SHP77 (cell line): ENCODE results near the gene ARF4.

ENCODE experiments used
- DNase-seq, 2 experiments: peaks; one replicate each; lab custom pipeline; 2025; lab: John Stamatoyannopoulos, UW

ARF4 gene

DNA sequence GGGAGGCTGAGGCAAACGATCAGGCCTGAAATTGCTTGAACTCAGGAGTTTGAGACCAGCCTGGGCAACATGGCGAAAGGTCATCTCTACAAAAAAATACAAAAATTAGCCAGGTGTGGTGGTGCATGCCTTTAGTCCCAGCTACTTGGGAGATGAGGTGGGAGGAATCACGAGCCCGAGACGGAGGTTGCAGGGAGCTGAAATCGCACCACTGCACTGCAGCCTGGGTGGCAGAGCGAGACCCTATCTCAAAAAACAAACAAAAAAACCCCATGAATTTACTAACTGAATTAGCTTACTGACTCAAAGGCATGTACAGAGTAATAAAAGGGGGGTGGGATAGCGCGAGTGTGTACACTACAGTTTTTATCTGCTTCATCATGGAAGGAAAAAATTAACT, 19.3 kb downstream of the ARF4 start:
- DNase-seq = no peak

DNA sequence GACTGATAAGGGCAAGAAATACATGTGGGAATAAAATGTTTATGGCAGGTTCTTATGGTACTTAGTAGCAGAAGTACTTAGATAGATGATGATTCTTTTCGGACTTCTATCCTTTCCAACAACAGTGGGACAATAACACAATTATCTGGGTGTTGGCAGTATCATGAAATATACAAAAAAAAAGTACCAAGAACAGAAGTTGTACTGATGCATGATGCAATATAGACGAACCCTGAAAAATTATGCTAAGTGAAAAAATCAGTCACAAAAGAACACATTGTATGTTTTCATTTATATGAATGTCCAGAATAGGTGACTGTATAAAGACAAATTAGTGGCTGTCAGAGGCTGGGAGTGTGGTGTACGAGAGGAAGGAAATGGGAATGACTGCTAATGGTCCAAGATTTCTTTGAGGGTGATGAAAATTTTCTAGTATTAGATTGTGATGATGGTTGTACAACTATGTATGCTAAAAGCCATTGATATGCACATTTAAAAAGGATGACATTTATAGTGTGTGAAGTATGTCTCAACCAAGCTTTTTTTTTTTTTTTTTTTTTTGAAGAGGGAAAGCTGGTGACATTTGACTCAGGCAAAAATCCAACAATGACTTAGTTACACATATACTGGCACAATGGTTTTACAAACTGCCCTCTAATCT, 21.0 kb downstream of the ARF4 start:
- no peak for DNase-seq

DNA sequence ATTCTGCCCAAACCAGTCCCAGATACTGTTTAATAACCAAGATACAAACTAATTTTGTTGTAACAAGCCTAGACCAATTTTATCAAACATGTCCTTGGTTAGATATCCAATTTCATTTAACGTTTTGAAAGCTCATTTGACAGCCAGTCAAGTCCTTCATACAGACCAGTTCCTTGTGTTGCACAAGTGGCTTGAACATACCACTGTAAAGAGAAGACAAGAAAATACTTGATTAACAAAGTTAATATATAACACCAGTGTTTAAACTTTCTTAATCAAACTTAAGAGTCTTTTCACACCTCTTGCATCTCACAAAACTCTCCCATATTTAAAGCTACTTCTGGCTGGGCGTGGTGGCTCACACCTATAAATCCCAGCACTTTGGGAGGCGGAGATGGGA, 25.0 kb downstream of the ARF4 start:
- DNase-seq = no peak

DNA sequence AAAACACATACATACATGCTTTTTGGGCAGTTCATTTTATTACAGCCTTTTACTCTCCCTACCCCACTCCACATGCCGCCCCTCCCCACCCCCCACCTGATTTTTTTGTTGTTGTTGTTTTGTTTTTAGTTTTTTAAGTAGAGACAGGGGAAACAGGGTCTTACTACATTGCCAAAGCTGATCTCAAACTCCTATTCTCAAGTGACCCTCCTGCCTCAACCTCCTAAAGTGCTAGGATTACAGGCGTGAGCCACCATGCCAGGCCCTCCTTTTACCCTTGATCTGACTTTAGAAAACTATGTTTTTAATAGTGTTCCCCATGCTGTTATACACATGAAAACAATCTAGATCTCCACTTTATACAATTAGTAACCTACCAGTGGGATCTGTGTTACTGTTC, 26.3 kb downstream of the ARF4 start:
- DNase-seq = no peak

DNA sequence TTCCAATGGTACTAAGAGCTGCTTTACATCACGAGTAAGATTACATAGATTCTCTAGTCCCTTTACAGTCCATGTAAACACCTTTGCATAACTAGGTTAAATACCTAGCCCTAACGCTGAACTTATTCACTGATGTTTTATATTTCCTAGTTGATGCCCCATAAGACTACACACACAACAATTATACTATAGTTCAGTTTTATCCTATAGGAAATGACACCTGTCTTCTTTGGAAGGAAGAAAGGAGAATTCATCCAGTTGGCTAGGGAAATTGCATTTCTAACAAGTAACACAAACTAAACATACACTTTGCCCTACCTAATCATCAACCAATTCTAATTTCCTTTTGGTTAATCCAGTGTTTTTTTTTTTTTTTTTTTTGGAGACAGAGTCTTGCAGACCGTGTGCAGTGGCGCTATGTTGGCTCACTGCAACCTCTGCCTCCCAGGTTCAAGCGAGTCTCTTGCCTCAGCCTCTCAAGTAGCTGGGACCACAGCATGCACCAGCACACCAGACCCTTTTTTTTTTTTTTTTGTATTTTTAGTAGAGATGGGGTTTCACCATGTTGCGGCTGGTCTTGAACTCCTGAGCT, 27.2 kb downstream of the ARF4 start:
- no peak for DNase-seq

DNA sequence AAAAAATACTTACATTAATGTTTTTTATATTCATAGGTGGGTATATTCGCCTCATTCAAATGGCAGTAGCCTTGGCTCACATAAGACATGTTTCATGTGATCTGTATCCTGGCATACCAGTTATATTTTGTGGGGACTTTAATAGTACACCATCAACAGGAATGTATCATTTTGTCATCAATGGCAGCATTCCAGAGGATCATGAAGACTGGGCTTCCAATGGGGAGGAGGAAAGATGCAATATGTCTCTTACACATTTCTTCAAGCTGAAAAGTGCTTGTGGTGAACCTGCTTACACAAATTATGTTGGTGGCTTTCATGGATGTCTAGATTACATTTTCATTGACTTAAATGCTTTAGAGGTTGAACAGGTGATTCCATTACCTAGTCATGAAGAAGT, 37.6 kb downstream of the ARF4 start:
- no peak for DNase-seq

DNA sequence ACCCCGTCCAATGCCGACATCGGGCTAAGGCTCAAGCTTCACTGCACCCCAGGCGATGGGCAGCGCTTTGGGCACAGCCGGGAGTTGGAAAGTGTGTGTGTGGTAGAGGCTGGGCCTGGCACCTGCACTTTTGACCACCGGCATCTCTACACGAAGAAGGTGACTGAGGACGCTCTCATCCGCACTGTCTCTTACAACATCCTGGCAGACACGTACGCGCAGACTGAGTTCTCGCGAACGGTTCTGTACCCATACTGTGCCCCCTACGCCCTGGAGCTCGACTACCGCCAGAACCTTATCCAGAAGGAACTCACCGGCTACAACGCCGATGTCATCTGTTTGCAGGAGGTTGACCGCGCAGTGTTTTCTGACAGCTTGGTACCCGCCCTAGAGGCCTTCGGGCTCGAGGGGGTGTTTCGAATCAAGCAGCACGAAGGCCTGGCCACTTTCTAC, 40.0 kb downstream of the ARF4 start:
- peak; percentile 8 to 18 for DNase-seq

DNA sequence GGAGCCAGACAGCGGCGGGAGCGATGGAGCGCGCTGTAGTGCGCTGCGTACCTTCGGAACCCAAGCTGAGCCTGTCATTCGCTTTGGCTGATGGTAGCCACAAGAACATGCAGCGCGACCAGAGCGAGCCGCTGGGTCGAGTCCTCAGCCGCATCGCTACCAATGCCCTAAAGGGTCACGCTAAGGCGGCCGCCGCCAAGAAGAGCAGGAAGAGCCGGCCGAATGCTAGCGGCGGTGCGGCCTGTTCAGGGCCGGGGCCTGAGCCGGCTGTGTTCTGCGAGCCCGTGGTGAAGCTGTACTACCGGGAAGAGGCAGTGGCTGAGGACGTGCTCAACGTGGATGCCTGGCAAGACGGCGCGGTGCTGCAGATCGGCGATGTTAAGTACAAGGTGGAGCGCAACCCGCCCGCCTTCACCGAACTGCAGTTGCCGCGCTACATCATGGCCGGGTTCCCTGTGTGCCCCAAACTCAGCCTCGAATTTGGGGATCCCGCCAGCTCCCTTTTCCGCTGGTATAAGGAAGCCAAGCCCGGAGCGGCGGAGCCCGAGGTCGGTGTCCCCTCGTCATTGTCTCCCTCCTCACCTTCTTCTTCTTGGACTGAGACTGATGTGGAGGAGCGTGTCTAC, 40.6 kb downstream of the ARF4 start:
- DNase-seq = no peak

DNA sequence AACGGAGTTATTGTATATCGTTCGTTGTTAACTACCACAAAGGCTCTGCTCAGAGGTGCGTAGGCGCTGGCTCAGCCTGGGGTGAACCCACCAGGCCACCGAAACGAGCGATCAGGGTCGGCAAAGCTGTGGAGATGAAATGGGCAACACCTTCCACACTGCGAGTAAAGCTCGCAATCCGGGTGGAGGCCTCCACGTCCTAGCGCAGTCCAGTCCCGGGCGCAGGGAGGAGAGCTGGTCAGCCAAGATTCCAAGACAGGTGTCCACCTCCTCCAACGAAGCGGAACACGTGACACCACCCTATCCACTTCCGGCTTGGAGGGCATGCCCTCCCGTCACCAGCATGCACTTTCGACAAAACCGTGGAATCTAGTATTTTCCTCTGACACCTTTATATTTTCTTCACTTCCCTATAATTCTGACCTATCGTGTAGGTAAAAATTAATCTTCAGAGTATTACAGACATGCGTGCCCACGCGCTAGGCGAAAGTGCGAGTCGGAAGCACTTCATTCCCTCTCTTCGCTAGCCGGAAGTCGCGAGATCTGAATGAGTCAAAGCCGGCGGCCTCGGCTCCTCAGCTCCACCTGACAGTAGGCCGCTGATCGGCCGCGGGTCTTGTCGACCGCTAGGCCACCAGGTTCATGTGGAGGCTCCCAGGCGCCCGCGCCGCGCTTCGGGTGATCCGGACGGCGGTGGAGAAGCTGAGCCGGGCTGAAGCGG, 41.2 kb downstream of the ARF4 start, which contains the start of gene PDE12:
Gene PDE12, plus strand, starts transcription at position 537 of the 721 bp plus-strand sequence. Its CDS starts 106 bp downstream, at position 643.
- DNase-seq = peak; percentile 87 to 89

DNA sequence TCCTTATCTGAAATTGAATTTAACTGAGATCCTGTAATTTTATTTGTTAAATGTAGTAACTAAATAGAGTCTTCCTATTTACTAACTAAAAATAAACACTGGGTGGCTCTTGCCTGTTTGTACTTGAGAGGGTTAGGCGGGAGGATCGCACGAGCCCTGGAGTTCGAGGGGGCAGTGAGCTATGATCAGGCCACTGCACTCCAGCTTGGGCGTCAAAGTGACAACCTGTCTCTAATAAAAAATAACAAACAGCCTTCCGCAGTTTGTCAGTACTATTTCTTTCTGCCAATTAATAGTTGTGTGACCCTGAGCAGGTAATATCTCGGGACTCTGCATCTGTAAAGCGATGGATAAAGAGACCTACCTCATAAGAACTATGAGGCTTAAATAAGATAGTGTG, 41.8 kb downstream of the ARF4 start:
- peak; percentile 5 to 30 for DNase-seq

DNA sequence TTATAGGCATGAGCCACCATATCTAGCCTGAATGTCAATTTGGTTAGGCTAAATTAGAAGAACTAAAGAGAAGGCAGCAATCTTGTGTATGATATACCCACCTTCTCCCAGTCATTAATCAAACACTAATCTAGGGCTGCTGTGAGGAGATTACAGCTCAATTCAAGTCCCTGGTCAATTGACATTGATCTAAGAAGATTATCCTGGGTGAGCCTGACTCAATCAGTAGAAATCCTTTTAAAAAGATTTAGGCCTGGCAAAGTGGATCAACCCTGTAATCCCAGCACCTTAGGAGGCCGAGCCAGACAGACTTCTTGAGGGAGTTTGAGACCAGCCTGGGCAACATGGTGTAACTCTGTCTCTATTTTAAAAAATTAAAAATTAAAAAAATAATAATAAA, 50.5 kb downstream of the ARF4 start:
- DNase-seq = no peak

DNA sequence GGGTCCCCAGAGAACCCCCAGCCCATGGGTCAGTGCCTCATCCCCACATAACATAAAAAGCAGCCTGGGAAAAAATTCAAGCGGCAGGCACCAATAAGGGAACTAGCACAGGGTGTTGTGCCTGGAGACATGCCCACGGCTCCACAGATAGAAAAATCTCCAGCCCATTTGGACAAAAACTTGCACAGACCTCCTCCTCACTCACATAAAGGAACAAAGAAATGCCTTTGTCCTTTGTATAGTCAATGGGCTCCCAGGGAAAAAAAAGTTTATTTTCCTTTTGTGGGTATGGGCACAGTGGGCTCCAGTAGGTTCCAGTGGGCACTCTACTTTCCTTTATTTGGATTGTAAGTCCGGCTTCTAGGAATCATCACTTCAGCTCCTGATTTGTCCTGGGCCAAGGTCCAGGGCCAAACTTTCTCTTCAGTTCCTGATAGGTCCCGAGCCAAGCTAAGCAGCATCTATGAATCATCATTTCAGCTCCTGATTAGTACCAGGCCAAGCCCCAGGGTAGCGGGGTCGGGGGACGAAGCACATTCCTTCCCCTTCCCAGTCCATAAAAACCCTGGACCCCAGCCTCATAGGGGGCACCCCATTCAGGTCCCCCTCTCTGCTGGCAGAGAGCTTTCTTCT, 51.4 kb downstream of the ARF4 start:
- no peak for DNase-seq

DNA sequence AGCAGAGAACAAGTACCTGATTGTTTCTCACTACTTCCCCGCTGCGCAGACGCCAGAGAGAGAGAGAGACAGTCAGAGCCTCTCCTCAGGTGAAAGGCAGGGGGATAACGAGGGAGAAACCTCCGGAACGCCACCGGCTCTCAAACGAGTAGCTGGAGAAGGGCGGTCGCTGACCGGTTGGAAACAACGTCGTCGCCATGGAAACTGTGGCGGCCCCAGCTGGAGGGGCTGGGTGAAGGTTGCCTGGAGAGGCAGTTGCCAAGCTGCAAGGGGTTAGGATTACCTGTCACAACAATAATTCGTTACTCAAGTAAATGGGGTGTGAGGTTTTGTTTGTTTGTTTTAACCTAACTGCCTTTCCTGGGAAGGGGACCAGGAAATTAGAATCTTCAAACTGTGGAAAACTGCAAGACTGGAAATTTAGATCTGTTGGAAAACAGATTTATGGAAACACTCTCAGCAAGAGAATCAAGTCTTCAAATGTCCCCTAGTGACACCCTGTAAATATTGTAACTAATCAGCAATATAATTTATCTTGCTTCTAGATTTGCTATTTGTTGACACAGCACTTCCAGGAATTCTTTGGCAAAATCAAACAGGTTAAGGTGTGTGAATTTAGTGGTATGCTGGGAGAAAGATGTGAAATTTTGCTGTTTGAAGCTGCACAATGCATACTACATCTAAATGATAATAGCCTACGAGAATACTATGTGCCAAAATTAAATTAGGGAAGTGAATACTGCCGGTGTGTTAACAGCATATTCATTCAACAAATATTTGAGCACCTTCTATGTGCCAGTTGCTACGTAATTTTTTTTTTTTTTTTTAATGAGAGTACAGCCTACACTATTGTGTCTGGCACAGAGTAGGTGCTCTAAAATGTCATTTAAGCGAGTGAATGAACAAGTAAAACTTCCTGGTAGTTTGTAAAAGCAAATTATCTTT, 52.7 kb downstream of the ARF4 start, which contains the start of gene DNAH12:
Gene DNAH12, minus strand, starts transcription at position 164 of the 945 bp plus-strand sequence. CDS start 1,474 bp downstream, outside the sequence.
- DNase-seq = peak; percentile 71 to 73

DNA sequence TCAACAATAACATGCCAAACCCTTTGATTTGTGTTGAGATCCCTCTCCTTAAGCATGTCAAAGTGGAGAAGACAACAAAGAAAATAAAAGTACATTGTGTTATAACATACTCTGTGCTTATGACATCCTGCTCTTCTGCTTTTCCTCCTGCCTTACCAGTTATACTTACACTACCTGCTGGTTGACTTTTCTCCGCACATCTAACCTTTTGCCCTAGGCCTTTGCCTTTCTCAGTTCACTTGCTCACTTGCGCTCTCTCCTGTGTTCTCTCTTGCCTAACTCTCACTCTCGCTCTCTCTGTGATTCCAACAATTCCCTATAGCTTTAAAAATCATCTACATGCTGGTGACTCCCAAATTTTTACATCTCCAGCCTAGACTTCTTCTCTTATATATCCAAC, 58.7 kb downstream of the ARF4 start:
- DNase-seq = no peak

DNA sequence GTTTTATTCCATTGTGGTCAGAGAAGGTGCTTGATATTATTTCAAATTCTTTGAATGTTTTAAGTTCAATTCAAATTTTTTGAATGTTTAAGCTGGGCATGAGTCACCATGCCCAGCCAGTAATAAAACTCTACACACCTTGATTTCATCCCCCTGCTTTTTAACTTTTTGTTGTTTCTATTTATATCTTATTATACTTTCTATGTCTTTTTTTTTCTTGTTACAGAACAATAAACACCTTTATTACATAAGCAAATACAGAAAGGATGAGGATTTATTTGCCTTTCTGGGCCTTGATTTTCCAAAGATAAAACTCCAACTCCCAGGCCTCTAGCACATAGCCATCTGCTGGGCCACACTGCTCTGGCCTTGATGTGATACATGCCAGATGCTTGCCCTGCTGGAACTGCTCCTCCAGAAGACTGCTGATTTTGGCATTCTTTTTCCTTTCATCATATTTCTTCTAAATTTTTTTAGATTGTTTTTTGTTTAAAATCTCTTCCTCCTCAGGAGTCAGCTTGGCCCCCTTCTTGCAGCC, 67.0 kb downstream of the ARF4 start:
- DNase-seq = no peak
